H1 (cell line): ENCODE results near the gene ACVRL1. TPM values are rescaled to one million over a fixed set of nuclear protein-coding genes. Genes with fewer than 3 reads are reported as not detected.

Experiments
- CTCF ChIA-PET: fragments of 300-600 bp; sonication (Branson Sonifier 250); formaldehyde crosslinking; loops from one replicate; lab custom pipeline; 2021; ENCODE audit not compliant: partially characterized antibody; lab: Charles Lee
- POLR2A ChIA-PET: fragments of 300-600 bp; sonication (Branson Sonifier 250); formaldehyde crosslinking; loops from one replicate; lab custom pipeline; 2021; ENCODE audit warnings: inconsistent platforms; ENCODE audit not compliant: partially characterized antibody; lab: Charles Lee
- DNase-seq, 2 experiments: peaks; one replicate each; pipeline versions ENCODE4 v3.0.0 to v3.0.0-alpha.2; 2010 to 2022; ENCODE audit warnings: low spot score in 2 of 2, low read depth in 1 of 2, mixed read lengths in 1 of 2
- FAIRE-seq: peaks from 2 replicates; lab custom pipeline; 2011; peaks lifted over from hg19 to GRCh38; lab: Jason Lieb, UNC
- H2AFZ ChIP-seq: 2 replicates; pipeline ENCODE4 v1.8.1; 2012; ENCODE audit warnings: low read length, inconsistent platforms
- H2AK5ac ChIP-seq: 2 replicates; pipeline ENCODE4 v1.6.1; 2013; ENCODE audit warnings: low read depth, low read length
- H2BK120ac ChIP-seq: replicated peaks from 2 replicates; pipeline ENCODE3; 2013; ENCODE audit warnings: low read depth, low read length, inconsistent platforms
- H2BK12ac ChIP-seq: 2 replicates; pipeline ENCODE4 v1.6.1; 2013; ENCODE audit warnings: low read depth, low read length
- H2BK15ac ChIP-seq: 2 replicates; pipeline ENCODE4 v1.6.1; 2013; ENCODE audit warnings: low read length
- H2BK20ac ChIP-seq: 2 replicates; pipeline ENCODE4 v1.6.1; 2013; ENCODE audit warnings: low read length
- H2BK5ac ChIP-seq: 2 replicates; pipeline ENCODE4 v1.6.1; 2013; ENCODE audit warnings: low read depth, low read length
- H3K14ac ChIP-seq: 2 replicates; pipeline ENCODE4 v1.6.1; 2013; ENCODE audit warnings: inconsistent platforms; ENCODE audit not compliant: insufficient read length
- H3K18ac ChIP-seq: 2 replicates; pipeline ENCODE4 v1.6.1; 2013; ENCODE audit warnings: low read length; ENCODE audit errors: extremely low read depth
- H3K23ac ChIP-seq: 2 replicates; pipeline ENCODE4 v1.6.1; 2013; ENCODE audit warnings: inconsistent platforms; ENCODE audit not compliant: insufficient read length
- H3K23me2 ChIP-seq: 2 replicates; pipeline ENCODE4 v1.6.1; 2013; ENCODE audit warnings: low read depth, low read length
- H3K27ac ChIP-seq: 2 replicates; pipeline ENCODE4 v1.6.1; 2011; ENCODE audit warnings: low read depth, low read length, inconsistent platforms
- H3K27me3 ChIP-seq, 4 experiments: replicated peaks in 1 of 4; 1 replicate in 1 of 4; 2 replicates in 3 of 4; pipeline versions ENCODE4 v1.6.1 to v1.8.1; 2011 to 2013; ENCODE audit warnings: low read length in 3 of 4, mild to moderate bottlenecking in 3 of 4, inconsistent platforms in 2 of 4, mixed read lengths in 2 of 4, moderate library complexity in 1 of 4; ENCODE audit not compliant: control insufficient read depth in 3 of 4, insufficient read depth in 3 of 4; ENCODE audit errors: extremely low read depth in 1 of 4
- H3K36me3 ChIP-seq, 4 experiments: 2 replicates each; pipeline versions ENCODE4 v1.6.1 to v1.8.1; 2011 to 2013; ENCODE audit warnings: mild to moderate bottlenecking in 4 of 4, low read length in 3 of 4, moderate library complexity in 2 of 4, control low read depth in 1 of 4, inconsistent platforms in 1 of 4; ENCODE audit not compliant: insufficient read depth in 4 of 4, control insufficient read depth in 2 of 4
- H3K4ac ChIP-seq: replicated peaks from 2 replicates; pipeline ENCODE3; 2013; ENCODE audit warnings: low read length, low read depth, mixed read lengths, inconsistent platforms; ENCODE audit not compliant: insufficient read length
- H3K4me1 ChIP-seq, 4 experiments: replicated peaks in 1 of 4; 1 replicate in 1 of 4; 2 replicates in 3 of 4; pipeline versions ENCODE4 v1.6.1 to v1.8.1; 2011 to 2013; ENCODE audit warnings: low read length in 3 of 4, inconsistent platforms in 2 of 4, mixed read lengths in 1 of 4; ENCODE audit not compliant: insufficient read depth in 4 of 4, control insufficient read depth in 3 of 4
- H3K4me2 ChIP-seq, 2 experiments: 2 replicates each; pipeline versions ENCODE4 v1.6.1 to v1.8.1; 2011 to 2013; ENCODE audit warnings: low read depth in 2 of 2, low read length in 2 of 2, control low read depth in 1 of 2, inconsistent platforms in 1 of 2, mild to moderate bottlenecking in 1 of 2; ENCODE audit not compliant: insufficient read depth in 1 of 2
- H3K4me3 ChIP-seq, 4 experiments: fragments of 200-600, 300-600 bp in 1 of 4; sonication (generic), shearing (Covaris generic), sonication (Bioruptor Twin) in 1 of 4; 2 replicates each; pipeline versions ENCODE4 v1.5.1 to v1.8.1; 2011 to 2016; ENCODE audit warnings: low read length in 4 of 4, low read depth in 3 of 4, control low read depth in 2 of 4, inconsistent platforms in 2 of 4, mild to moderate bottlenecking in 2 of 4, mixed read lengths in 1 of 4, moderate library complexity in 1 of 4; ENCODE audit not compliant: insufficient read depth in 2 of 4; ENCODE audit errors: extremely low read depth in 1 of 4
- H3K56ac ChIP-seq: replicated peaks from 2 replicates; pipeline ENCODE3; 2013; ENCODE audit warnings: low read depth, mild to moderate bottlenecking, mixed read lengths, low read length, inconsistent platforms; ENCODE audit not compliant: insufficient read length
- H3K79me1 ChIP-seq: 2 replicates; pipeline ENCODE4 v1.6.1; 2013; ENCODE audit warnings: low read depth, low read length, control low read depth
- H3K79me2 ChIP-seq, 2 experiments: 2 replicates each; pipeline versions ENCODE4 v1.6.1 to v1.8.1; 2012 to 2013; ENCODE audit warnings: low read length in 2 of 2, mild to moderate bottlenecking in 2 of 2, inconsistent platforms in 1 of 2; ENCODE audit not compliant: insufficient read depth in 2 of 2, control insufficient read depth in 1 of 2
- H3K9ac ChIP-seq, 4 experiments: replicated peaks in 1 of 4; 1 replicate in 1 of 4; 2 replicates in 3 of 4; pipeline versions ENCODE4 v1.6.1 to v1.8.1; 2011 to 2013; ENCODE audit warnings: low read depth in 3 of 4, low read length in 3 of 4, control low read depth in 2 of 4, mild to moderate bottlenecking in 2 of 4, moderate library complexity in 2 of 4, inconsistent platforms in 1 of 4; ENCODE audit errors: extremely low read depth in 1 of 4
- H3K9me3 ChIP-seq, 2 experiments: 2 replicates each; pipeline versions ENCODE4 v1.6.1 to v1.8.1; 2012 to 2013; ENCODE audit warnings: mild to moderate bottlenecking in 2 of 2, moderate library complexity in 2 of 2, control low read depth in 1 of 2, inconsistent platforms in 1 of 2, low read depth in 1 of 2, low read length in 1 of 2, mixed read lengths in 1 of 2; ENCODE audit not compliant: insufficient read depth in 2 of 2
- H4K20me1 ChIP-seq, 2 experiments: replicated peaks in 1 of 2; 2 replicates each; pipeline versions ENCODE3 to v1.8.1; 2011 to 2013; ENCODE audit warnings: inconsistent platforms in 2 of 2, low read length in 2 of 2, mild to moderate bottlenecking in 1 of 2; ENCODE audit not compliant: insufficient read depth in 2 of 2, control insufficient read depth in 1 of 2
- H4K5ac ChIP-seq: 2 replicates; pipeline ENCODE4 v1.6.1; 2013; ENCODE audit warnings: low read length, low read depth, mixed read lengths, inconsistent platforms; ENCODE audit not compliant: insufficient read length
- H4K8ac ChIP-seq: 2 replicates; pipeline ENCODE4 v1.8.0; 2013; ENCODE audit warnings: mild to moderate bottlenecking, moderate library complexity, low read length, inconsistent platforms; ENCODE audit not compliant: insufficient read depth; ENCODE audit errors: extremely low read depth
- H4K91ac ChIP-seq: replicated peaks from 2 replicates; pipeline ENCODE3; 2013; ENCODE audit warnings: low read length, mixed read lengths, inconsistent platforms; ENCODE audit not compliant: insufficient read length
- BRCA1 ChIP-seq: IDR thresholded peaks from 2 replicates; pipeline ENCODE4 v1.6.1; 2012; ENCODE audit warnings: low read depth, low read length, improper control_type of control experiment
- CBX5 ChIP-seq: fragments of 300-800, 300-1000 bp; sonication (generic); IDR thresholded peaks from 2 replicates; pipeline ENCODE4 v1.7.1; 2016; ENCODE audit warnings: antibody characterized with exemption, low read length, low read depth
- CEBPB ChIP-seq: IDR thresholded peaks from 2 replicates; pipeline ENCODE4 v1.6.1; 2012; ENCODE audit warnings: low read depth, low read length
- CREB1 ChIP-seq: IDR thresholded peaks from 2 replicates; pipeline ENCODE4 v1.6.1; 2012; ENCODE audit warnings: inconsistent platforms
- EZH2 ChIP-seq: fragments of 200-600 bp; sonication (generic); IDR thresholded peaks from 2 replicates; pipeline ENCODE4 v1.7.1; 2012; ENCODE audit warnings: low read depth, mild to moderate bottlenecking, moderate library complexity, low read length, inconsistent platforms; ENCODE audit not compliant: severe bottlenecking
- NRF1 ChIP-seq: IDR thresholded peaks from 2 replicates; pipeline ENCODE4 v1.6.1; 2011; ENCODE audit warnings: mild to moderate bottlenecking, low read depth, low read length, improper control_type of control experiment
- RAD21 ChIP-seq, 2 experiments: IDR thresholded peaks in 1 of 2; conservative IDR thresholded peaks in 1 of 2; 2 replicates each; pipeline ENCODE4 v1.6.1; 2011; ENCODE audit warnings: low read depth in 2 of 2, low read length in 2 of 2, improper control_type of control experiment in 1 of 2, inconsistent platforms in 1 of 2, mild to moderate bottlenecking in 1 of 2, moderate library complexity in 1 of 2
- RBBP5 ChIP-seq: IDR thresholded peaks from 2 replicates; pipeline ENCODE4 v1.7.1; 2012; ENCODE audit warnings: low read depth, mild to moderate bottlenecking, inconsistent platforms, low read length, moderate library complexity, borderline replicate concordance
- SAP30 ChIP-seq: fragments of 300-600 bp; sonication (generic); IDR thresholded peaks from 2 replicates; pipeline ENCODE4 v1.7.1; 2012; ENCODE audit warnings: low read length, moderate library complexity, mild to moderate bottlenecking, inconsistent platforms; ENCODE audit not compliant: insufficient read depth, insufficient replicate concordance
- SP2 ChIP-seq: IDR thresholded peaks from 2 replicates; pipeline ENCODE4 v1.6.1; 2012; ENCODE audit warnings: mild to moderate bottlenecking, low read length, inconsistent platforms
- TAF1 ChIP-seq: IDR thresholded peaks from 2 replicates; pipeline ENCODE4 v1.6.1; 2011; ENCODE audit warnings: mild to moderate bottlenecking, low read depth, low read length
- WGBS, 2 experiments: shearing (Covaris generic) in 1 of 2; methylation state at CpG; one replicate each; pipeline versions ENCODE4 v1.1.6 to v1.1.7; 2013 to 2015; ENCODE audit warnings: low lambda C conversion rate in 2 of 2, mixed read lengths in 2 of 2, inconsistent platforms in 1 of 2, low coverage in 1 of 2, missing lambda C conversion rate in 1 of 2; ENCODE audit not compliant: insufficient replicate concordance in 2 of 2, insufficient coverage in 1 of 2, insufficient read length in 1 of 2; ENCODE audit errors: extremely low coverage in 1 of 2, missing lambda C conversion rate in 1 of 2; 5-methylcytosine and 5-hydroxymethylcytosine counted together
- polyA plus RNA-seq, 7 experiments: library from polyadenylated mRNA; depleted of rRNA in 3 of 7; stranded (reverse) in 5 of 7; unstranded in 2 of 7; fragments of >200 nt in 5 of 7; fragments of 200-250 nt in 2 of 7; gene quantifications; 1 replicate in 5 of 7; 2 replicates in 1 of 7; 4 replicates in 1 of 7; pipeline versions ENCODE4 v1.2.1 to v1.2.3, GENCODE V29; 2011 to 2013; ENCODE audit warnings: missing spikeins in 2 of 7, mixed read lengths in 2 of 7
- total RNA-seq: library from RNA; stranded (reverse); fragmentation: NEBNext Ultra II Directional; extraction: Animal tissue kit (Norgen Biotek cat#: 25700); gene quantifications from 2 replicates; pipeline ENCODE4 v1.2.1, GENCODE V29; 2021

Gene ACVRL1
- total and polyA plus RNA-seq, 2 of the 8 experiments (the other 6 are each of a cell fraction or from before 2014, with no cell fraction given), result 0.09 to 0.35 TPM

DNA sequence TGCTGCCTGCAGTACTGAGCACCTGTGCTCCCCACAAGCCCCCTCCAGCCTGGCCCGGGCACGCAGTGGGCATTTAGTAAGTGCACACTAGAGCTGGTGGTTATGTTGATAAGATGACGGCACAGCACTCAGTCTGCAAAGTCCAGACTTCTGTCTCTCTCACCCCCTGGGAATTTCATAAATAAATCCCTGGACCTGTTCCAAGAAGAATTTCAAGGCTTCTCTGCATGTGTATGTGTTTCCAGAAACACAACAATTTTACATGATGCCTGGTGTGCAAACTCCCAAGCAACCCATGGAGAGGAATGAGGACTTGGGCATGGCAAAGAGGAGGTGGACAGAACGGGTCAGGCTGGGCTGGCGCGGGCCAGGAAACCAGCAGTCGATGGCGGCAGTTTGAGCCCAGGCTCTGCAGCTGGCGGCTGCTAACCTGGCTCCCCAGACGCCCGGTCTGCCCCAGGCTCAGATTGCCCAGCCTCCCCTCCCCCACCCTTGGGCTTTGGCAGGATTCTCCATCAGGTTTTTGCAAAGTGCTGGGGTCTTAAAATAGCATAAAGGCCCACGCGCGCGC lies 33.8 kb downstream of the ACVRL1 start:
- Histone ChIP-seq H3K9me3 (peaks cover 0 to 5% of the 10 kb centered on the region in 2 experiments; a peak in 1 of 4 replicates), H4K8ac (no peak overlapping the region), H2BK15ac (no peak overlapping the region), H3K4me3 (no peak overlapping the region), H3K4me2 (no peak overlapping the region), H4K20me1 (no peaks in the 10 kb centered on the region), H3K18ac (no peak overlapping the region), H3K27ac (no peak overlapping the region), H3K79me1 (no peaks in the 10 kb centered on the region), H4K5ac (no peak overlapping the region), H2BK120ac (no peak overlapping the region), H3K23me2 (0 out of 2 replicates have a peak, but pooled peaks cover 2% of the 10 kb centered on the region), H2AFZ (peak overlapping the region; percentile 34; the same call in 1 of the 2 replicates), H4K91ac (no peak overlapping the region), H2BK5ac (no peak overlapping the region), H3K4ac (no peak overlapping the region), H2BK20ac (no peak overlapping the region), H3K36me3 (no peaks in the 10 kb centered on the region), H2AK5ac (no peak overlapping the region), H3K4me1 (peaks cover 0 to 2% (median 0%) of the 10 kb centered on the region in 4 experiments; a peak in 3 of 7 replicates), H3K79me2 (no peaks in the 10 kb centered on the region), H3K14ac (no peak overlapping the region), H3K56ac (no peak overlapping the region), H3K9ac (no peak overlapping the region), H3K23ac (no peak overlapping the region), H3K27me3 (no peaks in the 10 kb centered on the region), H2BK12ac (no peak overlapping the region)
- TF ChIP-seq CBX5 (no peak), SAP30 (no peak), RBBP5 (no peak), SP2 (no peak), TAF1 (no peak), BRCA1 (no peak), CREB1 (no peak), CEBPB (no peak), RAD21 (IDR thresholded peaks at IDR 0.05 in 1 of 2, conservative IDR thresholded peaks at IDR 0.05 in 1 of 2; ENCODE audit: low read depth in 2 of 2, low read length in 2 of 2) (no peak), EZH2 (no peak), NRF1 (no peak)
- FAIRE-seq (no peak), DNase-seq (no peak)
- CTCF ChIA-PET, result interaction anchor here (1.7 to 10.1 kb wide), 3 partner anchors 17 to 40 kb away, joined by 3 to 106 read pairs (median 4); no protein-coding TSS in a partner anchor
- POLR2A ChIA-PET, result no interaction called here
- 88% methylated on average over 15 of the region's 15 CpGs; no CpG with 5 or more reads in 1 of the 2 experiments for WGBS, 2 experiments
